Heart left ventricle (tissue), 13 donors: Measurements from ENCODE around the gene GDNF.

ENCODE experiments used
- CTCF ChIP-seq, 12 donors: fragments of 200-600 bp; sonication (generic) in 4 of 12; IDR thresholded peaks; one replicate each; pipeline versions ENCODE4 v1.5.0 to v1.8.0; 2018 to 2022; ENCODE audit warnings: antibody characterized with exemption in 12 of 12, mild to moderate bottlenecking in 5 of 12
- POLR2A ChIP-seq, 2 donors: fragments of 450-650 bp; IDR thresholded peaks; one replicate each; pipeline ENCODE4 v1.6.1; 2017; ENCODE audit warnings: antibody characterized with exemption in 2 of 2, mild to moderate bottlenecking in 2 of 2, moderate library complexity in 2 of 2
- donor health status: ischemic (EF 13 %, LVEDD 7.1; RV severe dilation, severe dysfunction).
- donor health status: DM: no; HTN: yes; CAD: no.
- donor health status: DM: no; HTN: no; CAD: no.
- donor health status: ischemic (EF 25% LVEDD 6.9; RV normal size, moderate dysfunction).
- donor health status: ischemic (EF 25% LVEDD 5.7; RV mildly dilated, moderate dysfunction).
- donor health status: ischemic (EF 35%, LVEDD 5.7; RV mildly dilated, moderate dysfunction).
- donor health status: nonischemic (EF 11% LVEDD 7.7; RV severe dilation, severe dysfunction).
- donor health status: DM: yes; HTN: yes; CAD: no.
- donor health status: PGD.
- donor health status: ischemic (EF 29% LVEDD 5.4; RV normal size, mild dysfunction).
- donor health status: nonischemic (EF 23%, LVEDD 6.1; RV moderate dilation, normal function).

- no peak for TF ChIP-seq CTCF (IDR thresholded peaks at IDR 0.05)
- TF ChIP-seq POLR2A (IDR thresholded peaks at IDR 0.05), result no peak
These were observed 18.4 kb upstream of the GDNF start for GRCh38 chr5:37858250-37858649.
